ENCODE measurements around the gene TNK1.

The TNK1 gene

DNA sequence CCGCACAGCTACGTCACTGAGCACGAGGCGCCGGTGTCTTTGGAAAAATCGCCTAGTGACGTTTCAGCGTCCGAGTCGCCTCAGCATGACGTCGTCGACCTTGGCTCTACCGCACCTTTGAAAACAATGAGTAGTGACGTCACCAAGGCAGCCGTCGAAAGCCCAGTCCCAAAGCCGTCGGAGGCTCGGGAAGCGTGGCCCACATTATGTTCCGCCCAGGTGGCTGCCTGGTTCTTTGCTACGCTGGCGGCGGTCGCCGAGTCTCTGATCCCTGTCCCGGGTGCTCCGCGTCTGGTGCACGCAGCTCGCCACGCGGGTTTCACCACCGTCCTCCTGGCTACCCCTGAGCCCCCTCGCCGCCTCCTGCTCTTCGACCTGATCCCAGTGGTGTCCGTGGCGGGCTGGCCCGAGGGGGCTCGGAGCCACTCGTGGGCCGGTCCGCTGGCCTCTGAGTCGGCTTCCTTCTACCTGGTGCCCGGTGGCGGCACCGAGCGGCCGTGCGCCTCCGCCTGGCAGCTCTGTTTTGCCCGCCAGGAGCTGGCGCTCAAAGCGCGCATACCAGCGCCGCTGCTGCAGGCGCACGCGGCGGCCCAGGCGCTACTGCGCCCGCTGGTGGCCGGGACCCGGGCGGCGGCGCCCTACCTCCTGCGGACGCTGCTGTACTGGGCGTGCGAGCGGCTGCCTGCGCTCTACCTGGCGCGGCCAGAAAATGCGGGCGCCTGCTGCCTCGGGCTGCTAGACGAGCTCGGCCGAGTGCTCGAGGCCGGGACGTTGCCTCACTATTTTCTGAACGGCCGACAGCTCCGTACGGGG is 55.9 kb downstream of the TNK1 start:
- peak; percentile 91 for DNase-seq (ENCODE audit: low spot score)

DNA sequence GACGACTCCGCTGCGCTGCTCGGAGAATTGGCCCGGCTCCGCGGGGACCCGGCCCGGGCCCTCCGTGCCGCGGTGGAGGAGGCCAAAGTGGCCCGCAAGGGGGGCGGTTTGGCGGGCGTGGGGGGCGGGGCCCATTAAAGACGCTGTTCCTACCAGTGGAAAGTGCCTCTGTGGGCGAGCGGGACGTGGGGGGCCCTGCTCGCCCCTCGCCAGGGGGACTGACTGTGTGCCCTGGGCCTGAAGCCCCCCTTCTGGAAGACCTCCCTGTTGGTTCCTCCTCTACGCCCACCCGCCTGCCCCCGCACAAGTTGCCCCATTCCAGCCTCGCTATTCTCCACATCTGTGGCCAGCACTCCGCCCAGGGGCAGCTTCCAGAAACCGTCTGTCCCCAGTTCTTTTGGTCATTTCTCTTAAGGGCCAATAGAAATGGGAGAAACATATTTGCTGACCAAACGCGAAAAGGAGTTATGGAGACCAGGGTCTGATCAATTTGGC is 56.5 kb downstream of the TNK1 start:
- no peak for DNase-seq (ENCODE audit: low spot score)

- DNase-seq (ENCODE audit: low spot score) = no peak
Observed at GRCh38 chr17:7437950-7438614, 57.2 kb downstream of the TNK1 start.

DNA sequence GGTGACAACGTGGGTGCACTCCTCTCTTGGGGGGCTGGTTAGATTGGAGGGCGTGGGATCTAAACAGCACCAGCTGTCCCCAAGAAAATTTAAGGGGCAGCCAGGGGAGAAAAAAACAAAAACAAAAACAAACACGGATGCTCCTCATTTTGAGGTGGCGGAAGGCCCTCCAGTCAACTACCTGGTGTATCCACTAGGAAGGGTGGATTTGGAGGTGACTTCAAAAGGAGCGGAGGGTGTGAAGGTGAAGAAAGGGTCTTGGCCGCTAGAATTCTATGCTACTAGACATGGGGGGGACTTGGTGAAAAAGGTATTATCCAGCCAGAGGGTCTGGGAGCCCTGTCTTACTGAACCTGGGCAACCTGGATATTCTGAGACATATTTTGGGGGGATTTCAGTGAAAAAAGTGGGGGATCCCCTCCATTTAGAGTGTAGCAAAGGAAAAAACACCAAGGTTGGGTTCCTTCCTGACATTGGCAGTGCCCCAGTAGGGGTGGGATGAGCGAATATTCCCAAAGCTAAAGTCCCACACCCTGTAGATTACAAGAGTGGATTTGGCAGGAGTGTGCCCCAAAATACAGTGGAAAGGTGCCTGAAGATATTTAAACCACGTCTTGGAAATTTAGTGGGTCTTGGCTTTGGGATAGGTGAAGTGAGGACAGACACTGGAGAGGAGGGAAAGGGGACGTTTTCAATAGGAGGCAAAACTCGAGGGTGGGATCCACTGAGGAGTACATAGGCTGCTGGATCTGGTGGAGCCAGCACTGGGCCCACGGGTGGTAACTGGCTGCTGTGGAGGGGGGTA is 58.0 kb downstream of the TNK1 start:
- DNase-seq (ENCODE audit: low spot score) = no peak

All from GM03348 (cell line).